Skeletal muscle cell (primary cell): ENCODE measurements around the gene CERK.

Experiments
- DNase-seq: peaks from one replicate; pipeline ENCODE4 v3.0.0-alpha.2; 2010; ENCODE audit warnings: low read depth
- H3K4me3 ChIP-seq: 2 replicates; pipeline ENCODE4 v1.5.1; 2011; ENCODE audit warnings: low read depth, mild to moderate bottlenecking, control low read depth, low read length, moderate library complexity

The CERK gene

GRCh38 chr22:46767249-46767985 lies 29.4 kb upstream of the CERK start:
- H3K4me3 ChIP-seq, result no peak overlapping the region

DNA sequence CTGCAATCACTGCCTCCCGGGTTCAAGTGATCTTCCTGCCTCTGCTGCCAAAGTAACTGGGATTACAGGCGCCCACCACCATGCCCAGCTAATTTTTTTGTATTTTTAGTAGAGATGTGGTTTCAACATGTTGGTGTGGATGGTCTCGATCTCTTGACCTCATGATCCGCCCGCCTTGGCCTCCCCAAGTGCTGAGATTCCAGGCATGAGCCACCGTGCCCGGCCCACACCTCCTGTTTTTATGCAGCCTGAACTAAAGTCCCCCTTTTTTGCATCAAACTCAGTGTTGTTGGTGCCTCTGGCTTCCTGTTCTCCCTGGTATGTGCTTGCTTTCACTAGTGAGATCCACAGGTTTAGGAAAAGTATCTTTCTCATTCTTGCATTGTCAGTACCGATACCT lies 28.6 kb upstream of the CERK start:
- no peak for DNase-seq
- no peak overlapping the region for H3K4me3 ChIP-seq

More at GRCh38 chr22:46767249-46767985, 29.4 kb upstream of the CERK start:
- no peak for DNase-seq

- H3K4me3 ChIP-seq, result no peak overlapping the region
- no peak for DNase-seq
Measured at GRCh38 chr22:46764779-46765485, 26.9 kb upstream of the CERK start.

- no peak for DNase-seq
- H3K4me3 ChIP-seq, result no peak overlapping the region
Measured at GRCh38 chr22:46764140-46764680, 26.2 kb upstream of the CERK start.

GRCh38 chr22:46763051-46763705 lies 25.1 kb upstream of the CERK start:
- DNase-seq, result peak; percentile 7
- peak overlapping the region; percentile 99 for H3K4me3 ChIP-seq

GRCh38 chr22:46762238-46763050 lies 24.4 kb upstream of the CERK start, which contains the start of gene TBC1D22A:
Gene TBC1D22A, plus strand, starts transcription at chr22:46762650. Its CDS starts 137 bp downstream, at chr22:46762787.
- peak; percentile 78 for DNase-seq
- H3K4me3 ChIP-seq, result peak within 1 kb of the TSS; percentile 99

GRCh38 chr22:46761539-46762237 lies 23.6 kb upstream of the CERK start:
- H3K4me3 ChIP-seq, result peak overlapping the region; percentile 99
- DNase-seq, result no peak

- no peak for DNase-seq
- peak overlapping the region; percentile 99 for H3K4me3 ChIP-seq
Measured at GRCh38 chr22:46761017-46761416, 23.0 kb upstream of the CERK start.

DNA sequence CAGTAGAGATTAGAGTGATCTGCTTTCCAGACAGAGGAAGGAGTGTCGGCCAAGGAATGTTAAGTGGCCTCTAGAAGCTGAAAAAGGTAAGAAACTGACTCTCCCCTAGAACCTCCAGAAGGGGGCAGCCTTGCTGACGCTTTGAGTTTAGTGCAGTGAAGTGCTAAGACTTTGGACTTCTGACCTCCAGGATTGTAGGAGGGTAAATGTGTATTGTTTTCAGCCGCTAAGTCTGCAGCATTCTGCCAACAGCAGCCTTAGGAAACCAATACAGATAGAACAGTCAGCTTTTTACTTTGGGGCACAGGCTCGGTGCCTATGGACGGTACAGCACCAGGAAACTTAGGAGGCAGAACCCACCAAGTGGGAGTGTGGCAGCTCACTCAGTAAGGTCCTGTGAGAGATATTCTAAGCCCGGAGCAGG lies 20.8 kb upstream of the CERK start:
- H3K4me3 ChIP-seq, result no peak overlapping the region
- no peak for DNase-seq

DNA sequence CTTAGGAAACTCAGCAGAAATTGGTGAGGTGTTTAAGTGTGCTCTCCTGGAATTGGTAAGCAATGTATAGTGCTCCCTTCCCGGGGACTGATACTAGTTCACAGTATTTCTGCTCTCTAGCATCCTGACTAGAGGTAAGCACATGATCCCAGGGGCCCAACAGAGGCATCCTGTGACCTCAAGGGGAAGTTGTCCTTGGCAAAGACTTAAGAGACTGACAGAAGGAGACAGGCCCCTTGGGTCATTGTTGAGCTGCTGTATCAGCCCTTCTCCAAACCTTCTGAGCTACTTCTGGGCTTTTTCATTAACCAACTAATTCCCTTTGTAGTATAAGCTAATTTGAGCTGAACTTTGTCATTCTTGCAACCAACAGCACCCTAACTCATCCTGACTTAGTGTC lies 20.1 kb upstream of the CERK start:
- H3K4me3 ChIP-seq, result no peak overlapping the region

GRCh38 chr22:46757104-46757503 lies 19.1 kb upstream of the CERK start:
- DNase-seq, result no peak
- H3K4me3 ChIP-seq, result no peak overlapping the region

More for the DNA sequence above, 20.1 kb upstream of the CERK start:
- DNase-seq, result no peak

GRCh38 chr22:46756097-46756496 lies 18.0 kb upstream of the CERK start:
- H3K4me3 ChIP-seq, result no peak overlapping the region
- DNase-seq, result no peak

GRCh38 chr22:46755525-46755924 lies 17.5 kb upstream of the CERK start:
- H3K4me3 ChIP-seq, result no peak overlapping the region
- DNase-seq, result no peak

GRCh38 chr22:46754826-46755225 lies 16.8 kb upstream of the CERK start:
- DNase-seq, result no peak
- H3K4me3 ChIP-seq, result no peak overlapping the region

GRCh38 chr22:46754110-46754799 lies 16.2 kb upstream of the CERK start:
- DNase-seq, result peak; percentile 89
- no peak overlapping the region for H3K4me3 ChIP-seq

DNA sequence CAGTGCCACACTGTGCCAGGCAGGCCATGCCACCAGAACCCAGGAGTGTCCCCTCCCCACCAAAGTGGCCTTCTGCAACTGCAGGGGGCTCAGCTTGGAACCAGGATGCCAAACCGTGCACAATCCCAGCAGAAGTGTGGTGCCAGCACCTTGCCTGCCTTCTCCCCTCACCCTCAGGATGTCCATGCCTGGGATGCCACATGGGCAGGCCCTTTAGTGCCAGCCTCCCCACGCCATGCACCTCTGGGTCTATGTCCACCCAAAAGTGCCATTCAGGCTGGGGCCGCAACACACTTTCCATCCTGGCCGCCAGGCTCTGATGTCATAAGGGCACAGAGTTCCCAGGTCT lies 15.7 kb upstream of the CERK start:
- H3K4me3 ChIP-seq, result no peak overlapping the region
- DNase-seq, result no peak

- no peak overlapping the region for H3K4me3 ChIP-seq
- no peak for DNase-seq
Measured at GRCh38 chr22:46753360-46753759, 15.3 kb upstream of the CERK start.

- H3K4me3 ChIP-seq, result no peak overlapping the region
- no peak for DNase-seq
Measured at GRCh38 chr22:46752988-46753310, 14.9 kb upstream of the CERK start.
